Middle frontal gyrus (tissue), 1 donor: ENCODE measurements around the gene ARSG.
"Not testable (repeated sequence)": the region's sequence is repeated elsewhere in the genome, so short reads cannot be mapped to it uniquely, and the experiment has no call there.

Experiments used
- DNase-seq: peaks from one replicate; pipeline ENCODE4 v3.0.0-alpha.2; 2015; ENCODE audit warnings: low spot score; ENCODE audit errors: extremely low spot score

ARSG gene

GRCh38 chr17:68290955-68291835 is at the start of gene ARSG, which contains the start of gene SLC16A6:
Gene ARSG, plus strand, starts transcription at chr17:68291495. Its CDS starts 15,999 bp downstream, at chr17:68307494.
Gene SLC16A6, minus strand, starts transcription at chr17:68291127. Its CDS starts 12,807 bp downstream, at chr17:68278320.
- peak; percentile 42 for DNase-seq

- no peak for DNase-seq
These were observed 44.8 kb upstream of the ARSG start for GRCh38 chr17:68246271-68247028.

GRCh38 chr17:68247445-68248198 is 43.7 kb upstream of the ARSG start, which contains the start of gene AMZ2:
Gene AMZ2, plus strand, starts transcription at chr17:68248043. Its CDS starts 2,145 bp downstream, at chr17:68250188.
- peak; percentile 95 for DNase-seq

GRCh38 chr17:68248199-68248825 is 43.0 kb upstream of the ARSG start:
- no peak for DNase-seq

- DNase-seq: no peak
These were observed 42.4 kb upstream of the ARSG start for GRCh38 chr17:68248891-68249290.

- DNase-seq: no peak
These were observed 41.9 kb upstream of the ARSG start for GRCh38 chr17:68249354-68249765.

- not testable (repeated sequence) for DNase-seq
These were observed 37.9 kb upstream of the ARSG start for GRCh38 chr17:68253426-68253825.

GRCh38 chr17:68255151-68255550 is 36.1 kb upstream of the ARSG start:
- DNase-seq: no peak

- DNase-seq: no peak
These were observed 35.4 kb upstream of the ARSG start for GRCh38 chr17:68255731-68256538.

GRCh38 chr17:68256701-68257100 is 34.6 kb upstream of the ARSG start:
- not testable (repeated sequence) for DNase-seq

- no peak for DNase-seq
These were observed 33.4 kb upstream of the ARSG start for GRCh38 chr17:68257934-68258333.

- not testable (repeated sequence) for DNase-seq
These were observed 32.2 kb upstream of the ARSG start for GRCh38 chr17:68258890-68259647.

GRCh38 chr17:68259648-68259951 is 31.7 kb upstream of the ARSG start:
- DNase-seq: not testable (repeated sequence)

- DNase-seq: no peak
These were observed 31.1 kb upstream of the ARSG start for GRCh38 chr17:68260051-68260762.

- DNase-seq: not testable (repeated sequence)
These were observed 28.8 kb upstream of the ARSG start for GRCh38 chr17:68262467-68262866.

GRCh38 chr17:68263101-68263681 is 28.1 kb upstream of the ARSG start:
- DNase-seq: not testable (repeated sequence)

- not testable (repeated sequence) for DNase-seq
These were observed 25.5 kb upstream of the ARSG start for GRCh38 chr17:68265833-68266232.

- DNase-seq: no peak
These were observed 17.6 kb upstream of the ARSG start for GRCh38 chr17:68273722-68274121.
